ENCODE results near the gene WFIKKN1.
A peak's percentile ranks its signal among the peaks of the same experiment; 100 is the strongest.

The WFIKKN1 gene

GRCh38 chr16:662597-662996, 31.8 kb downstream of the WFIKKN1 start:
- no peak overlapping the region for H3K4me3 ChIP-seq (ENCODE audit: low read depth, low read length)
- TF ChIP-seq CTCF (IDR thresholded peaks at IDR 0.05; ENCODE audit: low read depth, low read length, missing control alignments) = no peak
- no peak for DNase-seq (ENCODE audit: low read depth)

GRCh38 chr16:666572-666971, 35.8 kb downstream of the WFIKKN1 start:
- no peak for DNase-seq (ENCODE audit: low read depth)
- no peak for TF ChIP-seq CTCF (IDR thresholded peaks at IDR 0.05; ENCODE audit: low read depth, low read length, missing control alignments)
- H3K4me3 ChIP-seq (ENCODE audit: low read depth, low read length) = no peak overlapping the region

GRCh38 chr16:667113-667779, 36.5 kb downstream of the WFIKKN1 start:
- TF ChIP-seq CTCF (IDR thresholded peaks at IDR 0.05; ENCODE audit: low read depth, low read length, missing control alignments) = no peak
- H3K4me3 ChIP-seq (ENCODE audit: low read depth, low read length) = peak overlapping the region; percentile 15; the same call in 1 of the 2 replicates
- DNase-seq (ENCODE audit: low read depth) = no peak

GRCh38 chr16:667780-668518, 37.2 kb downstream of the WFIKKN1 start, which contains the start of gene RHOT2:
RHOT2 (plus strand) TSS chr16:668132; CDS start chr16:668200, 68 bp downstream.
- peak; percentile 60 for DNase-seq (ENCODE audit: low read depth)
- TF ChIP-seq CTCF (IDR thresholded peaks at IDR 0.05; ENCODE audit: low read depth, low read length, missing control alignments) = peak; percentile 81
- peak within 1 kb of the TSS; percentile 73 for H3K4me3 ChIP-seq (ENCODE audit: low read depth, low read length)

- TF ChIP-seq CTCF (IDR thresholded peaks at IDR 0.05; ENCODE audit: low read depth, low read length, missing control alignments) = no peak
- peak overlapping the region; percentile 73 for H3K4me3 ChIP-seq (ENCODE audit: low read depth, low read length)
- DNase-seq (ENCODE audit: low read depth) = no peak
Measured at GRCh38 chr16:668519-669171, 37.9 kb downstream of the WFIKKN1 start.

GRCh38 chr16:669666-670065, 38.9 kb downstream of the WFIKKN1 start:
- DNase-seq (ENCODE audit: low read depth) = no peak
- no peak for TF ChIP-seq CTCF (IDR thresholded peaks at IDR 0.05; ENCODE audit: low read depth, low read length, missing control alignments)
- no peak overlapping the region for H3K4me3 ChIP-seq (ENCODE audit: low read depth, low read length)
